Activated naive CD8-positive, alpha-beta T cell treated with anti-CD3 and anti-CD28 coated beads, Interleukin-2, amount 50 U/mL, for 16 hours (primary cell): ENCODE measurements around the gene RPN2.

ENCODE experiments used
- DNase-seq: peaks from one replicate; pipeline ENCODE4 v3.0.0-alpha.2; 2020; ENCODE audit warnings: low read depth, low spot score

RPN2 gene

GRCh38 chr20:37266940-37267666 is 88.0 kb downstream of the RPN2 start:
- DNase-seq: no peak

GRCh38 chr20:37267667-37268313 is 88.7 kb downstream of the RPN2 start:
- no peak for DNase-seq

- DNase-seq: no peak
Observed at GRCh38 chr20:37270576-37271420, 91.7 kb downstream of the RPN2 start.

GRCh38 chr20:37271421-37271768 is 92.3 kb downstream of the RPN2 start:
- no peak for DNase-seq

- no peak for DNase-seq
Observed at GRCh38 chr20:37273988-37274387, 94.9 kb downstream of the RPN2 start.

GRCh38 chr20:37274851-37275524 is 95.9 kb downstream of the RPN2 start:
- DNase-seq: no peak

GRCh38 chr20:37276494-37277252 is 97.5 kb downstream of the RPN2 start:
- no peak for DNase-seq

GRCh38 chr20:37277253-37277593 is 98.1 kb downstream of the RPN2 start:
- no peak for DNase-seq

- no peak for DNase-seq
Observed at GRCh38 chr20:37278966-37279590, 99.9 kb downstream of the RPN2 start.

- no peak for DNase-seq
Observed at GRCh38 chr20:37279820-37280219, 100.7 kb downstream of the RPN2 start.

- no peak for DNase-seq
Observed at GRCh38 chr20:37280403-37280802, 101.3 kb downstream of the RPN2 start.

GRCh38 chr20:37282556-37282955 is 103.4 kb downstream of the RPN2 start:
- no peak for DNase-seq

GRCh38 chr20:37283530-37284195 is 104.5 kb downstream of the RPN2 start:
- DNase-seq: no peak

- no peak for DNase-seq
Observed at GRCh38 chr20:37284691-37285161, 105.6 kb downstream of the RPN2 start.

- DNase-seq: no peak
Observed at GRCh38 chr20:37285664-37286374, 106.7 kb downstream of the RPN2 start.

- DNase-seq: no peak
Observed at GRCh38 chr20:37288091-37288490, 109.0 kb downstream of the RPN2 start.

GRCh38 chr20:37290158-37290810 is 111.2 kb downstream of the RPN2 start:
- DNase-seq: no peak
